GM12801 (cell line): ENCODE data around the gene ULBP2.

ENCODE experiments used
- CTCF ChIP-seq: IDR thresholded peaks from one replicate; pipeline ENCODE4 v1.5.1; 2011; ENCODE audit warnings: control low read depth; ENCODE audit not compliant: insufficient read length; ENCODE audit errors: extremely low read depth

ULBP2 gene

GRCh38 chr6:149898966-149899365 lies 42.8 kb upstream of the ULBP2 start:
- no peak for TF ChIP-seq CTCF

GRCh38 chr6:149899486-149899885 lies 42.3 kb upstream of the ULBP2 start:
- no peak for TF ChIP-seq CTCF

GRCh38 chr6:149899926-149900619 lies 41.7 kb upstream of the ULBP2 start:
- TF ChIP-seq CTCF = no peak

GRCh38 chr6:149900620-149901443 lies 41.0 kb upstream of the ULBP2 start:
- no peak for TF ChIP-seq CTCF

- no peak for TF ChIP-seq CTCF
These were observed 40.2 kb upstream of the ULBP2 start for GRCh38 chr6:149901444-149902140.

GRCh38 chr6:149903938-149904611 lies 37.7 kb upstream of the ULBP2 start:
- no peak for TF ChIP-seq CTCF
